Hepatocyte (in vitro differentiated cells): ENCODE measurements around the gene ALOX5.
"Not testable (repeated sequence)": the region's sequence is repeated elsewhere in the genome, so short reads cannot be mapped to it uniquely, and the experiment has no call there.

Experiments
- EZH2 ChIP-seq: fragments of 200-600 bp; sonication (generic); IDR thresholded peaks from 2 replicates; pipeline ENCODE4 v1.6.1; 2016; ENCODE audit warnings: antibody characterized with exemption, mild to moderate bottlenecking, borderline replicate concordance
- TF ChIP-seq, protein P1 (sequence below): fragments of 200-600 bp; sonication (generic); IDR thresholded peaks from 2 replicates; pipeline ENCODE4 v1.5.1; 2016; ENCODE audit warnings: antibody characterized with exemption, mild to moderate bottlenecking; ENCODE audit not compliant: poor library complexity

DNA sequence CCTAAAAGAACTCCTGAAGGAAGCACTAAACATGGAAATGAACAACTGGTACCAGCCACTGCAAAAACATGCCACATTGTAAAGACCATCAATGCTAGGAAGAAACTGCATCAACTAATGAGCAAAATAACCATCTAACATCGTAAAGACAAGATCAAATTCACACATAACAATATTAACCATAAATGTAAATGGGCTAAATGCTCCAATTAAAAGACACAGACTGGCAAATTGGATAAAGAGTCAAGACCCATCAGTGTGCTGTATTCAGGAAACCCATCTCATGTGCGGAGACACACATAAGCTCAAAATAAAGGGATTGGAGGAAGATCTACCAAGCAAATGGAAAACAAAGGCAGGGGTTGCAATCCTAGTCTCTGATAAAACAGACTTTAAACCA, 15.7 kb downstream of the ALOX5 start:
- TF ChIP-seq, protein P1, sequence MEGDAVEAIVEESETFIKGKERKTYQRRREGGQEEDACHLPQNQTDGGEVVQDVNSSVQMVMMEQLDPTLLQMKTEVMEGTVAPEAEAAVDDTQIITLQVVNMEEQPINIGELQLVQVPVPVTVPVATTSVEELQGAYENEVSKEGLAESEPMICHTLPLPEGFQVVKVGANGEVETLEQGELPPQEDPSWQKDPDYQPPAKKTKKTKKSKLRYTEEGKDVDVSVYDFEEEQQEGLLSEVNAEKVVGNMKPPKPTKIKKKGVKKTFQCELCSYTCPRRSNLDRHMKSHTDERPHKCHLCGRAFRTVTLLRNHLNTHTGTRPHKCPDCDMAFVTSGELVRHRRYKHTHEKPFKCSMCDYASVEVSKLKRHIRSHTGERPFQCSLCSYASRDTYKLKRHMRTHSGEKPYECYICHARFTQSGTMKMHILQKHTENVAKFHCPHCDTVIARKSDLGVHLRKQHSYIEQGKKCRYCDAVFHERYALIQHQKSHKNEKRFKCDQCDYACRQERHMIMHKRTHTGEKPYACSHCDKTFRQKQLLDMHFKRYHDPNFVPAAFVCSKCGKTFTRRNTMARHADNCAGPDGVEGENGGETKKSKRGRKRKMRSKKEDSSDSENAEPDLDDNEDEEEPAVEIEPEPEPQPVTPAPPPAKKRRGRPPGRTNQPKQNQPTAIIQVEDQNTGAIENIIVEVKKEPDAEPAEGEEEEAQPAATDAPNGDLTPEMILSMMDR = not testable (repeated sequence)
- not testable (repeated sequence) for TF ChIP-seq EZH2
